Measurements from ENCODE around the gene INSL3.
"Not testable (repeated sequence)": the region's sequence is repeated elsewhere in the genome, so short reads cannot be mapped to it uniquely, and the experiment has no call there.

Gene INSL3

DNA sequence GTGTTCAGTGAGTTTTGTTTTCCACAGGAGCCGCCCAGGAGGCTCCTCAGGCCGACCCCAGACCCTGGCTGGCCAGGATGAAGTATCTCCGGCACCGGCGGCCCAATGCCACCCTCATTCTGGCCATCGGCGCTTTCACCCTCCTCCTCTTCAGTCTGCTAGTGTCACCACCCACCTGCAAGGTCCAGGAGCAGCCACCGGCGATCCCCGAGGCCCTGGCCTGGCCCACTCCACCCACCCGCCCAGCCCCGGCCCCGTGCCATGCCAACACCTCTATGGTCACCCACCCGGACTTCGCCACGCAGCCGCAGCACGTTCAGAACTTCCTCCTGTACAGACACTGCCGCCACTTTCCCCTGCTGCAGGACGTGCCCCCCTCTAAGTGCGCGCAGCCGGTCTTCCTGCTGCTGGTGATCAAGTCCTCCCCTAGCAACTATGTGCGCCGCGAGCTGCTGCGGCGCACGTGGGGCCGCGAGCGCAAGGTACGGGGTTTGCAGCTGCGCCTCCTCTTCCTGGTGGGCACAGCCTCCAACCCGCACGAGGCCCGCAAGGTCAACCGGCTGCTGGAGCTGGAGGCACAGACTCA is 13.5 kb downstream of the INSL3 start:
- no peak overlapping the region for H3K27ac ChIP-seq (ENCODE audit: low read depth, low read length)

DNA sequence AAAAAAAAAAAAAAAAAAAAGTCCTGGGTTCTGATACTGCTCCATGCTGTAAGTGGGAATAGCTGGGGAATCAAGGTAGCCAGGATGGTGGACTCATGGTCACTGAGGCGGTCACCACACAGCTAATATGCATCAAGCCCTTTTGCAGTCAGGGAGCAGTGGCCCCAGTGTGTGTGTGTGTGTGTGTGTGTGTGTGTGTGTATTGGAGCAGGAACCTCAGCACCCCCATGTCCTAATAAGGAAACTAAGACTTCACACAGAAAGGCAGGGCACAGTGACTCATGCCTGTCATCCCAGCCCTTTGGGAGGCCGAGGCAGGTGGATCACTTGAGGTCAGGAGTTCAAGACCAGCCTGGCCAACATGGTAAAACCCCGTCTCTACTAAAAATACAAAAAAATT is 14.4 kb downstream of the INSL3 start:
- Histone ChIP-seq H3K36me3 (ENCODE audit: control insufficient read depth, insufficient read depth, low read length) (no peaks in the 10 kb centered on the region), H3K9ac (ENCODE audit: low read length) (no peak overlapping the region), H3K27ac (ENCODE audit: low read depth, low read length) (no peak overlapping the region), H3K4me3 (ENCODE audit: low read depth, low read length) (no peak overlapping the region), H3K27me3 (ENCODE audit: control insufficient read depth, insufficient read depth, low read length) (no peaks in the 10 kb centered on the region; the same call in 1 of the 2 replicates), H3K4me1 (ENCODE audit: control insufficient read depth, insufficient read depth, low read length) (no peaks in the 10 kb centered on the region), H3K9me3 (ENCODE audit: control insufficient read depth, insufficient read depth, low read depth, low read length) (no peaks in the 10 kb centered on the region)

More for the DNA sequence above, 13.5 kb downstream of the INSL3 start:
- no peak overlapping the region for H3K9ac ChIP-seq (ENCODE audit: low read length)
- H3K4me3 ChIP-seq (ENCODE audit: low read depth, low read length), result no peak overlapping the region
- no peaks in the 10 kb centered on the region; the same call in 1 of the 2 replicates for H3K27me3 ChIP-seq (ENCODE audit: control insufficient read depth, insufficient read depth, low read length)
- no peaks in the 10 kb centered on the region for H3K9me3 ChIP-seq (ENCODE audit: control insufficient read depth, insufficient read depth, low read depth, low read length)
- H3K4me1 ChIP-seq (ENCODE audit: control insufficient read depth, insufficient read depth, low read length), result no peaks in the 10 kb centered on the region
- no peaks in the 10 kb centered on the region for H3K36me3 ChIP-seq (ENCODE audit: control insufficient read depth, insufficient read depth, low read length)

DNA sequence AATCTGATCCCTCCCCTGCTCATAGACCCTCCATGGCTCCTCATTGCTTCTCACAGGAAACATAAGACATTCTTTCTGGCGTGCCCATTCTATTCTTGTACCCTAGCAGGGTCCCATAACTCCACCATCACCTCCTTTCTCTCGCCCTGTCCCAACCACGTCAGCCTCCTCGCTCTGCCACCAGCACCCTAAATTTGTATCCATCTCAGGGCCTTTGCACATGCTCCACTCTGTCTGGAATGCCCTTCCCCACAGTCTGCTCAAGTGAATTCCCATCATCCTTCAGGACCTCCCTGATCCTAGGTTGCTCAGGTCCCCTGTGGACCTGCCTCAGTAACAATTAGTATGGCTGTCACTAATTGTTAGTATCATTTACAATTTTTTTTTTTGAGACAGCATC is 15.9 kb downstream of the INSL3 start:
- Histone ChIP-seq H3K4me3 (ENCODE audit: low read depth, low read length) (no peak overlapping the region), H3K9me3 (ENCODE audit: control insufficient read depth, insufficient read depth, low read depth, low read length) (no peaks in the 10 kb centered on the region), H3K4me1 (ENCODE audit: control insufficient read depth, insufficient read depth, low read length) (no peaks in the 10 kb centered on the region), H3K9ac (ENCODE audit: low read length) (no peak overlapping the region), H3K27ac (ENCODE audit: low read depth, low read length) (no peak overlapping the region), H3K36me3 (ENCODE audit: control insufficient read depth, insufficient read depth, low read length) (no peaks in the 10 kb centered on the region), H3K27me3 (ENCODE audit: control insufficient read depth, insufficient read depth, low read length) (no peaks in the 10 kb centered on the region; the same call in 1 of the 2 replicates)

DNA sequence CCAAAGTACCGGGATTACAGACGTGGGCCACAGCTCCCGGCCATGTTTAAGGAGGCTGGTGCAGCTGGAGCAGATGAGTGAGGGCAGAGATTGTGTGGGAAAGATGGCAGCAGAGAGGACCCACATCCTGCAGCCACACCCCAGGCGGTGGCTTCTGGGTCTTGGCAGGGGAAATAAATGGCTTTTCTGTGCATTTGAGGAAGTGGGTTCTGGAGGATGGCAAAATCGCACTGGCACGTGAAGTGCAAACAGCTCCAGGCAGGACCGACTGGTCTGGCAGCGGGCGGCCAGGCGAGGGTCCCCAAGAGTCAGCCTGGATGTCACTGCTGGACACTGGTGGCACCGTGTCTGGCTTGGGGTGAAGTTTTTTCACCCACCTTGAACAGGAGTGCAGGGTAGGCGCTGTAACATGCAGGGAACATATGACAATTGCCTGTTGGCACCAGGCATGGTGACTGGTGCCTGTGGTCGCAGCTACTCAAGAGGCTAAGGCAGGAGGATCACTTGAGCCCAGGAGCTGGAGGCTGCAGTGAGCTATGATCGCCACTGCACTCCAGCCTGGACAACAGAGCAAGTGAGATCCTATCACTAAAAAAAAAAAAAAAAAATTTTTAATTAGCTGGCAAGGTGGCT is 17.9 kb downstream of the INSL3 start:
- no peak overlapping the region for H3K27ac ChIP-seq (ENCODE audit: low read depth, low read length)
- no peaks in the 10 kb centered on the region; the same call in 1 of the 2 replicates for H3K27me3 ChIP-seq (ENCODE audit: control insufficient read depth, insufficient read depth, low read length)
- no peaks in the 10 kb centered on the region for H3K4me1 ChIP-seq (ENCODE audit: control insufficient read depth, insufficient read depth, low read length)
- no peak overlapping the region for H3K9ac ChIP-seq (ENCODE audit: low read length)
- H3K4me3 ChIP-seq (ENCODE audit: low read depth, low read length), result no peak overlapping the region
- no peaks in the 10 kb centered on the region for H3K9me3 ChIP-seq (ENCODE audit: control insufficient read depth, insufficient read depth, low read depth, low read length)
- H3K36me3 ChIP-seq (ENCODE audit: control insufficient read depth, insufficient read depth, low read length), result no peaks in the 10 kb centered on the region

DNA sequence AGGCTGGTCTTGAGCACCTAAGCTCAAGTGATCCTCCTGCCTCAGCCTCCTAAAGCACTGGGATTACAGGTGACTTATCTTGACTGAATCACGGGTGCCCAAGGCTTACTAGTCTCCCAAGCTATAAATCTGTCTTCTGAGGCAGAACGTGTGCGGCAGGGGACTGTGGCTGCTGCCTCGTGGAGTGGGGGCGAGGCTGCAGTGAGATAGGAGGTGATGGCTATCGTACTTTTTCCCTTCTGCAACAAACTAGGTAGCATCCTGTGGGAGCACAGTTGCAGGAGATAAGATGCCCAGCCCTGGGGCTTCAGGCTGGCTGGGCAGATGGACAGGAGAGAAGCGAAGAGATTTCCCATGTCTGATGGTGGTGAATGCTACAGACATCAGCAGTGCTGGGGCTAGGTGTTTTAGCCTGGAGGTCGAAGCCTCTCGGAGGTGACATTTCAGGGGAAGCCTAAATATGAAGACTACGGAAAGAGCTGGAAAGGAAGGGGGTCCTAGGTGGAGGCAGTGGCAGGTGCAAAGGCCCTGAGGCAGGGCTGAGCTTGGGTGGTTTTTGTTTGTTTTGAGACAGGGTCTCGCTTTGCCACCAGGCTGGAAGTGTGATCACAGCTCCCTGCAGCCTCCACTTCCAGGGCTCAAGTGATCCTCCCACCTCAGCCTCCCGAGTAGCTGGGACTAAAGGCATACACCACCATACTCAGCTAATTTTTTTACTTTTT is 19.0 kb downstream of the INSL3 start:
- Histone ChIP-seq H3K9ac (ENCODE audit: low read length) (no peak overlapping the region), H3K4me3 (ENCODE audit: low read depth, low read length) (no peak overlapping the region), H3K27me3 (ENCODE audit: control insufficient read depth, insufficient read depth, low read length) (no peaks in the 10 kb centered on the region; the same call in 1 of the 2 replicates)

DNA sequence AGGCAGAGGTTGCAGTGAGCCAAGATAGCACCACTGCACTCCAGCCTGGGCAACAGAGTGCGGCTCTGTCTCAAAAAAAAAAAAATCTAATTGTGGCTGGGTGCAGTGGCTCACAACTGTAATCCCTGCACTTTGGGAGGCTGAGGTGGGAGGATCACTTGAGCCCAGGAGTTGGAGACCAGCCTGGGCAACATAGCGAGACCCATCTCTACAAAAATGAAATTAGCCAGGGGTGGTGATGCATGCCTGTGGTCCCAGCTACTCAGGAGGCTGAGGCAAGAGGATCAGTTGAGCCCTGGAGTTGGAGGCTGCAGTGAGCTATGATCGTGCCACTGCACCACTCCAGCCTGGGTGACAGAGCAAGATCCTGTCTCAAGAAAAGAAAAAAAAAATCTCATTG is 22.7 kb downstream of the INSL3 start:
- not testable (repeated sequence) for H3K9me3 ChIP-seq (ENCODE audit: control insufficient read depth, insufficient read depth, low read depth, low read length); H3K4me1 ChIP-seq (ENCODE audit: control insufficient read depth, insufficient read depth, low read length); H3K9ac ChIP-seq (ENCODE audit: low read length); H3K4me3 ChIP-seq (ENCODE audit: low read depth, low read length); H3K36me3 ChIP-seq (ENCODE audit: control insufficient read depth, insufficient read depth, low read length); H3K27ac ChIP-seq (ENCODE audit: low read depth, low read length)
- peaks cover 22% of the 10 kb centered on the region for H3K27me3 ChIP-seq (ENCODE audit: control insufficient read depth, insufficient read depth, low read length)

More for the DNA sequence above, 19.0 kb downstream of the INSL3 start:
- no peaks in the 10 kb centered on the region for H3K4me1 ChIP-seq (ENCODE audit: control insufficient read depth, insufficient read depth, low read length)
- H3K9me3 ChIP-seq (ENCODE audit: control insufficient read depth, insufficient read depth, low read depth, low read length), result no peaks in the 10 kb centered on the region
- no peaks in the 10 kb centered on the region for H3K36me3 ChIP-seq (ENCODE audit: control insufficient read depth, insufficient read depth, low read length)
- no peak overlapping the region for H3K27ac ChIP-seq (ENCODE audit: low read depth, low read length)

DNA sequence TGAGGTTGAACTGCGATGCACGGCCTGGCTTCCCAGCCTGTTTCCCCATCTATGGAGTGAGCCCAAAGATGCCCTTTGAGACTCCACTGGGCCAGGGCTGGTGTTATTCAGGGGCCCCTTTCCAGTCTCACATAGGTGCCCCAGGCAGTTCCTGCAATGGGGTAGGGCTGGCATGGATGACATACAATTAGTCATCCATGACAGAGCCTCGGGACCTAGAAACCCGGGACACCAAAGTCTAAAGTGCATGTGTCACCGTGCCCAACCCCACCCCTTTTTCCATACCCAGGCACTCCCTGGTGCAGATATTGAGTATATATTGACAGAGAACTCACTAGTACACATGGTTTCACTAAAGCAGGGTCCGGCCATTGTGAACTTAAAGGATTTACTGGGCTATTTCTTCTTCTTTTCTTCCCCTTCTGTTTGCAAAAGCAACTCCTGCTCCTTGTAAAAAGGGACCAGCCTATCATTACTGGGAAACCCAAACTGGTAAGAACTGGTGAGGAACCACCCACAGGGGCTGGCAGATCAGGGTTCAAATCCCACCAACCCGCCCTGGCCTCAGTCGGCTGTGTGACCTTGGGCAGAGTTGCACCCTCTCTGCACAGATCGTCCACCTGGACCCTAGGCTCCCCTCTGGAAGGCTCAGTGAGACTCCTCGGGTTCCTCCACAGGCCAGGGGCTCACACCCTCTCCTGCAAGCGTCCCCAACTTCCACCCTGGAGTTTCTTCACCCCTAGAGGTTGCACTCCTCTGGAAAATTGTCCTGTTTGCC is 23.7 kb downstream of the INSL3 start:
- Histone ChIP-seq H3K4me3 (ENCODE audit: low read depth, low read length) (no peak overlapping the region), H3K27ac (ENCODE audit: low read depth, low read length) (no peak overlapping the region), H3K9ac (ENCODE audit: low read length) (no peak overlapping the region), H3K36me3 (ENCODE audit: control insufficient read depth, insufficient read depth, low read length) (no peaks in the 10 kb centered on the region), H3K9me3 (ENCODE audit: control insufficient read depth, insufficient read depth, low read depth, low read length) (no peaks in the 10 kb centered on the region), H3K4me1 (ENCODE audit: control insufficient read depth, insufficient read depth, low read length) (peaks cover 5% of the 10 kb centered on the region; the same call in 1 of the 2 replicates), H3K27me3 (ENCODE audit: control insufficient read depth, insufficient read depth, low read length) (peaks cover 22% of the 10 kb centered on the region)

DNA sequence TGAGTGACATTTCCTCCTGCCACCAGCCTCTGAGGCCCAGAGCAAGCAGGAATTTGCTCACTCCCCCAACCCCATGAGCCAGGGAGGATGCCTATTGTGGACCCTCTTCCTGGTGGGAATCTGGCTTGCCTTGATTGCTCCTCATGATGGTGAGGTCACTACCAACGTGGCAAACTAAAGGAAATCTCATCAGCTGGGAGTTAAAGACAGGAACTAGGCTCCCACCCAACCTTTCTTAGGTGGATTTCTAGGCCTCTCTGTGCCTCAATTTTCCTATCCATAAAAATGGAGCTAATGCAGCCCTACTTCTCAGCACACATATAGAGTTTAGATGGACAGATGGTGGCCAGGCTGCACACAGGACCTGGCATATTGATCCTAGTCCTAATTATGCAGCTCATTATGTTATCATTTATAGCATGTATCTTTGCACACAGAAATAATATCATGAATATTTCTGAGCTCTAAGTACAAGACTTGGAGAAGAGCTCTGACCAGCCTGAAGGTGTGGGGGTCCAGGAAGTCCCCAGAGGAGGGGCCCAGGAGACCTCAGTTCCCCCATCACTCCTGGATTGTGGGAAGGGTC is 24.4 kb downstream of the INSL3 start:
- no peak overlapping the region for H3K27ac ChIP-seq (ENCODE audit: low read depth, low read length)
- H3K9me3 ChIP-seq (ENCODE audit: control insufficient read depth, insufficient read depth, low read depth, low read length), result no peaks in the 10 kb centered on the region
- no peak overlapping the region for H3K9ac ChIP-seq (ENCODE audit: low read length)
- H3K4me3 ChIP-seq (ENCODE audit: low read depth, low read length), result no peak overlapping the region
- peaks cover 5% of the 10 kb centered on the region; the same call in 1 of the 2 replicates for H3K4me1 ChIP-seq (ENCODE audit: control insufficient read depth, insufficient read depth, low read length)
- H3K27me3 ChIP-seq (ENCODE audit: control insufficient read depth, insufficient read depth, low read length), result peaks cover 22% of the 10 kb centered on the region
- no peaks in the 10 kb centered on the region for H3K36me3 ChIP-seq (ENCODE audit: control insufficient read depth, insufficient read depth, low read length)

DNA sequence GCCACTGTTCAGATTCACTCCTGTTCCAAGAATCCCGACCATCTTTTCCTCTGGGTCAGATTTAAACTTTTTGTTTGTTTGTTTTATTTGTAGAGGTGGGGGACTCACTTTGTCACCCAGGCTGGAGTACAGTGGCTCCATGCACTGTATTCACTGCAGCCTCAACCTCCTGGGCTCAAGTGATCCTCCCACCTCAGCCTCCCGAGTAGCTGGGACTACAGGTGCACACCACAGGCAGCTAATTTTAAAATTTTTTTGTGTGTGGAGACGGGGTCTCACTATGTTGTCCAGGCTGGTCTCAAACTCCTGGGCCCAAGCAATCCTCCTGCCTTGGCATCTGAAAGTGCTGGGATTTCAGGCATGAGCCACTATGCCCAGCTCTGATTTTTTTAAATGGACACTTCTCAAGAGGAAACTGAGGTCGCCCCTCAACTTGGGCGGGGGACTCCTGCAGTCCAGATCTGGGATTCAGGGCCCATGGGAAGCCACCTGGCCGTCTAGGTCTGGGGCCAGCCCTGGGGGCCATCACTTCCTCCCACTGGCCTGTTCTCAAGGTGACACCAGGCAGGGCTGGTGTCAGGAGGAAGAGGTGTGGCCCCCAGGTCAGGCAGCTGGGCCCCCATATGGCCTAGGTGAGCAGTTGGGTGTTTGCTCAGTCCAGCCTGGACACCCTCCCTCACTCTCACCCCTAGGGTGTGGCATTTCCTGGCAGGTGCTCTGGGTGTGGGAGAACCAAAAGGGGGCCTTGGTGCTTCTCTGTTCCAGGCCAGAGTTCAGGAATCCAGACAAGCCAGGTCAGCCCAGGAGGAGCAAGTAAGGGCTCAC is 25.1 kb downstream of the INSL3 start:
- Histone ChIP-seq H3K9me3 (ENCODE audit: control insufficient read depth, insufficient read depth, low read depth, low read length) (no peaks in the 10 kb centered on the region), H3K27me3 (ENCODE audit: control insufficient read depth, insufficient read depth, low read length) (peaks cover 22% of the 10 kb centered on the region), H3K27ac (ENCODE audit: low read depth, low read length) (no peak overlapping the region), H3K4me3 (ENCODE audit: low read depth, low read length) (no peak overlapping the region), H3K9ac (ENCODE audit: low read length) (no peak overlapping the region), H3K36me3 (ENCODE audit: control insufficient read depth, insufficient read depth, low read length) (no peaks in the 10 kb centered on the region), H3K4me1 (ENCODE audit: control insufficient read depth, insufficient read depth, low read length) (peaks cover 5% of the 10 kb centered on the region; the same call in 1 of the 2 replicates)

DNA sequence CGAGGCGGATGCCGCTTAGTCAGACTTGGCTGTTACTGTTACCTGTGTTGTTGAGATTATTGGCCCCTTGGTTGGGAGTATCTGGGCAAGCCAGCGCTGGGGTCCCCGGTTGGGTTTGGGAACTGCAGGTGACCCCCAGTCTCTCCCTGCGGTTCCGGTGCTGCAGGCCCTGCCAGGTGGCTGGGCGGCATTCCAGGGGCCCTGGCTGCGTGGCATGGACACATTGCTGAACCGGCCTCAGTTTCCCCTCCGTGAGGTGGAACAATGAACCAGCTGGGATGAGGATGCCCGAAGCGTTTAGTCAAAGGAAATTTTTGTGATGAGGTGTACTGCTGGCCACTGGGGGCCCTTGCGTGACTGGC is 25.8 kb downstream of the INSL3 start:
- H3K27me3 ChIP-seq (ENCODE audit: control insufficient read depth, insufficient read depth, low read length), result peaks cover 22% of the 10 kb centered on the region
- peak overlapping the region; percentile 60 for H3K4me3 ChIP-seq (ENCODE audit: low read depth, low read length)
- H3K27ac ChIP-seq (ENCODE audit: low read depth, low read length), result no peak overlapping the region
- no peaks in the 10 kb centered on the region for H3K9me3 ChIP-seq (ENCODE audit: control insufficient read depth, insufficient read depth, low read depth, low read length)
- peaks cover 5% of the 10 kb centered on the region; the same call in 1 of the 2 replicates for H3K4me1 ChIP-seq (ENCODE audit: control insufficient read depth, insufficient read depth, low read length)
- H3K36me3 ChIP-seq (ENCODE audit: control insufficient read depth, insufficient read depth, low read length), result no peaks in the 10 kb centered on the region
- no peak overlapping the region for H3K9ac ChIP-seq (ENCODE audit: low read length)
